CD1c-positive myeloid dendritic cell (primary cell): ENCODE results near the gene C19orf33.

Source experiments
- DNase-seq: peaks from one replicate; pipeline ENCODE4 v3.0.0-alpha.2; 2016; ENCODE audit errors: extremely low spot score

Gene C19orf33

GRCh38 chr19:38280030-38280921, 23.8 kb upstream of the C19orf33 start:
- no peak for DNase-seq

- no peak for DNase-seq
Measured at GRCh38 chr19:38281811-38282566, 22.1 kb upstream of the C19orf33 start.

- peak; percentile 53 for DNase-seq
Measured at GRCh38 chr19:38283271-38283670, 20.8 kb upstream of the C19orf33 start.

GRCh38 chr19:38284422-38284821, 19.6 kb upstream of the C19orf33 start:
- DNase-seq: peak; percentile 80

GRCh38 chr19:38285567-38285966, 18.5 kb upstream of the C19orf33 start:
- no peak for DNase-seq

DNA sequence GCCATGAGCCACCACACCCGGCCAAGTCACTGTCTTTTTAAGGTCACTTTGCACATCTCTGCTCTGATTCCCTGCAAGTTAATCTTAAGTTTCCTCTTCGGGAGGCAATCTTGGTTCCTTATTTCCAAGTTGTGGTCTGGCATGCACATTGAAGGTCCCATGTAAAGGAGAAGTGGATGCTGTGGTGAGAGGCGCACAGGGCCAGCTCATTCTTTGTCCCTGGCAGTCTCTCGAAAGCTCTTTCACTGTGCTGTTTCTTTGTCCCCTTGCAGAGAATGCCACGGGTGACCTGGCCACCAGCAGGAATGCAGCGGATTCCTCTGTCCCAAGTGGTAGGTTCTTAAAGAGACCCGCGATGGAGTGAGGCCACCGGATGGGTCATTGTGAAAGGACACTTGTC, 16.4 kb upstream of the C19orf33 start:
- peak; percentile 90 for DNase-seq

GRCh38 chr19:38288123-38288855, 15.8 kb upstream of the C19orf33 start:
- no peak for DNase-seq

GRCh38 chr19:38289955-38290354, 14.1 kb upstream of the C19orf33 start:
- peak; percentile 53 for DNase-seq

GRCh38 chr19:38290631-38291147, 13.4 kb upstream of the C19orf33 start:
- peak; percentile 55 for DNase-seq

DNA sequence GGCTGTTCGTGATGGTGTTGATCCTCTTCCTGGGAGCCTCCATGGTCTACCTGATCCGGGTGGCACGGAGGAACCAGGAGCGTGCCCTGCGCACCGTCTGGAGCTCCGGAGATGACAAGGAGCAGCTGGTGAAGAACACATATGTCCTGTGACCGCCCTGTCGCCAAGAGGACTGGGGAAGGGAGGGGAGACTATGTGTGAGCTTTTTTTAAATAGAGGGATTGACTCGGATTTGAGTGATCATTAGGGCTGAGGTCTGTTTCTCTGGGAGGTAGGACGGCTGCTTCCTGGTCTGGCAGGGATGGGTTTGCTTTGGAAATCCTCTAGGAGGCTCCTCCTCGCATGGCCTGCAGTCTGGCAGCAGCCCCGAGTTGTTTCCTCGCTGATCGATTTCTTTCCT, 12.2 kb upstream of the C19orf33 start:
- DNase-seq: no peak

DNA sequence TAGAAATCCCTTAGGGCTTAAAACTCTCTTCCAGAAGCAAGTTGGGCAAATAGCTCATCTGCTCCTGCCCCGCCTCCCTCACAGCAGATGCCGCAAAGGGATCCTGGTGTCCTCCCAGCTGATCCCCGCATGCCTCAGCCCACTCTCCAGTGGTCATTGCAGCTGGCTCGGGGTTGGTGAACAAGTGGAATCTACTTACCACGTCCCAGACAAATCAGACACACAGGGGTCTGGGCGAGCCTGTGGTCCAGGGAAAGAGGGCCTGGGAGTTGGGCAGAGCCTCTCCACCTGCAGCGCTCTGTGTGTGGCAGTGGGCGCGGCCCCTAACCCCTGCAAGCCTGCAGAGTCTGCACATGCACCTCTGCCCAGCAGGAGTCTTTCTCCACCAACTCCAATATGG, 10.8 kb upstream of the C19orf33 start:
- no peak for DNase-seq

GRCh38 chr19:38294090-38294489, 10.0 kb upstream of the C19orf33 start:
- no peak for DNase-seq

GRCh38 chr19:38298821-38299680, 5.0 kb upstream of the C19orf33 start:
- no peak for DNase-seq

DNA sequence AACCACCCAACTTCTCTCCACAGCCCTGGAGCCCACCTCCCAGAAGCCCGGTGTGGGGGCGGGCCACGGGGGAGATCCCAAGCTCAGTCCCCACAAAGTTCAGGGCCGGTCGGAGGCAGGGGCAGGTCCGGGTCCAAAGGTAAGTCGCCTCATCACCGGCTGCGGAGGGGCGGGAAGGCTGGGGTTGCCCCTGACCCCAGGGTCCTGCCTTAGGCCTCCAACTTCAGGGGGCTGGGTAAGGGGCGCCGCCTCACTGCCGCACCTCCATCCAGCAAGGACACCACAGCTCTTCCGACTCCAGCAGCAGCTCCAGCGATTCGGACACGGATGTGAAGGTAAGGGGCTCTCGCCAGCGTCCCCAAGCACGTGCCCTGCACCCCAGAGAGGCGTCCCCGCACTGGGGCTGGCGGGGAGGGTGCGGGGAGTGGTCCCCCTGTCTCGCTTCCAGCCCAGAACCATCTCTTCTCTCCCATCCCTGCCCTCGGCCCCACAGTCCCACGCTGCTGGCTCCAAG, 358 bp downstream of the C19orf33 start:
- DNase-seq: no peak

DNA sequence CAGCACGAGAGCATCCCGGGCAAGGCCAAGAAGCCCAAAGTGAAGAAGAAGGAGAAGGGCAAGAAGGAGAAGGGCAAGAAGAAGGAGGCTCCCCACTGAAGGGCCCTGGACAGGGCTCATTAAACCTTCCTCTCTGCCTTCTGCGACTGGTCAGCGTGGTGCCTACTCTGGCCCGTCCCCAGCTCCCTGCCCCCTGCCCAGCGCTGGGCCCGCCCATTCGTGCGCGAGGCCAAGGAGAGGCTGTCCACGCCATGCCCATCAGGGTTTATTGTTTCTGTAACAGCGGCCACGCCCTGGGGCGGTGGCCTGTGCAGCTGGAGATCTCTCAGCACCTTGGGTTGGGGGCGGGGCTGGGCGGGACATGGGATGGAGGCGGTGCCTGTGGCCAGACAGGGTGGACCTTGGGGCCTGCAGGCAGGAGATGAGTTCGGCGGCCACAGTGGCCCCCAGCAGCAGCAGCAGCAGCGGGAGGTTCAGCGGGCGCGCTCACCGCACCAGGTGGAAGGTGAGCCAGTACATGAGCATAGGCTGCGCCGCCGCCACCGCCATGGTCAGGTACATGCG, 897 bp downstream of the C19orf33 start:
- DNase-seq: no peak

- no peak for DNase-seq
Measured at GRCh38 chr19:38306236-38306635, 2.2 kb downstream of the C19orf33 start.

DNA sequence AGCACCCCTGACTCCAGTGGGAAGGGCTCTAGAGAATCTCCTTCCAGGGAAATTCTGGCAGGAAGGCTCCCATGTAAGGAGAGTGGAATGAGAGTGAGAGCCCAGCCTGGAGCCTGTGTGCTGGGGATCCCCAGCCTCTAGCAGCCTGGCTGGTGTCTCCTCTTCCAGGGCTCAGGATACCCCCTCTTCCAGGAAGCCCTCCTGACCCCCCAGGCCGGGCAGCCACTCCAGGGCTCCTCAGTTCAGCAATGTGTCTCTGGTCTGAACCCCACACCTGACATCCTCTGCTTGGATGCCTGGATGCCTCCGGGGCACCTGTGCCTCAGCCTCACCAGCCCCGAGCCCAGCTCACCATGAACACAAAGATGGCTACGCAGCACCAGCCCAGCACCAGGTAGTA, 3.0 kb downstream of the C19orf33 start:
- no peak for DNase-seq

GRCh38 chr19:38307597-38307996, 3.5 kb downstream of the C19orf33 start:
- DNase-seq: no peak

DNA sequence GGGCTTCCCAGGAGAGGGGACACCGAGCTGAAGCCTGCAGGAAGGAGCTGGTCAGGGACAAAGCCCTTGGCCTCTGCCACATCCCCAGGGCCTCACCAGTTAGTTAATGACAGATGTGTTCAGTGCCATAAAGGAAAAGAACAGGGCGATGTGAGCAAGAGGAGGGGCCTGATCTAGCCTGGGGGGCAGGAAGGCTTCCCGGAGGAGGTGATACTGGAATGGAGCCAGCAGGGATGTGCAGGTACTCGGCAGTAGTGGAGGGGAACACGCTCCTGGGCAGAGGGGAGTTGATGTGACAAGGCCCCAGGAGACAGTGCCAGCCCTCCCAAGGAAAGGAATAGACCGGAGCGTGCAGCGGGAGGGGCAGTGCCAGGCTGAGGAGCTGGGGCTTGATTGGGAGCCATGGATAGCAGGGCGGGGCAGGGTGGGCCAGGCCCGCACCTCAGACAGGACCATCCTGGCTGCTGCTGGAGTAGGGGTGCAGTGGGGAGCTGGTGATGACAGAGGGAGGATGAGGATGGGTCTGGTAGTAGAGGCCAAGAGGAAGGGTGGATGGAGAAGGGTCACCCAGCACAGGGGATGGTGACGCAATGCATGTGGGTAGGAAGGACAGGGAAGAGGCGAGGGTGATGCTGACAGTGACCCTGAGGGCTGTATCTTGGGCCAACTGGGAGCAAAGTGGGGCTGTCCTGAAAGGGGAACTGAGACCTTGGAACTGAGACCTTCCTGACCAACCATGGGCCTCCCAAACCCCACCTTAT, 4.1 kb downstream of the C19orf33 start:
- peak; percentile 63 for DNase-seq
